ENCODE data around the gene YY1.
A peak's percentile ranks its signal among the peaks of the same experiment; 100 is the strongest.

The YY1 gene

GRCh38 chr14:100213587-100213955 is 25.4 kb upstream of the YY1 start:
- no peak for TF ChIP-seq ZNF362 (tag by site-specific recombination; IDR thresholded peaks at IDR 0.05)
- peak; percentile 55; the same call in 1 of the 2 replicates for TF ChIP-seq ZNF121 (tag by site-specific recombination; IDR thresholded peaks at IDR 0.05)
- no peak for TF ChIP-seq ZNF423 (tag by site-specific recombination; IDR thresholded peaks at IDR 0.05)
- TF ChIP-seq SALL2 (tag by site-specific recombination; IDR thresholded peaks at IDR 0.05; ENCODE audit: borderline replicate concordance), result no peak
- no peak for TF ChIP-seq ZNF146 (tag by site-specific recombination; IDR thresholded peaks at IDR 0.05)
- TF ChIP-seq ZNF701 (tag by site-specific recombination; IDR thresholded peaks at IDR 0.05), result no peak
- no peak for TF ChIP-seq ZNF521 (tag by site-specific recombination; IDR thresholded peaks at IDR 0.05)
- no peak for TF ChIP-seq OVOL3 (tag by site-specific recombination; IDR thresholded peaks at IDR 0.05)
- TF ChIP-seq ZNF24 (tag by site-specific recombination; IDR thresholded peaks at IDR 0.05), result no peak
- peaks cover 4% of the 10 kb centered on the region; the same call in 1 of the 2 replicates for H3K4me1 ChIP-seq (ENCODE audit: control insufficient read depth, insufficient read depth, low read length)
- H3K4me3 ChIP-seq (ENCODE audit: low read depth, low read length), result peak overlapping the region; percentile 74
- no peaks in the 10 kb centered on the region for H3K36me3 ChIP-seq (ENCODE audit: control insufficient read depth in 2 of 2, insufficient read depth in 1 of 2, low read length in 2 of 2)
- no peaks in the 10 kb centered on the region for H3K9me3 ChIP-seq (ENCODE audit: control insufficient read depth, insufficient read depth, low read depth, low read length)
- H3K27ac ChIP-seq (ENCODE audit: extremely low read depth, low read depth, low read length), result peak overlapping the region; percentile 89
- CTCF ChIA-PET, result interaction anchor here (1.3 kb wide), 1 partner anchor 20 kb away, joined by 8 read pairs; no protein-coding TSS in a partner anchor
- POLR2A ChIA-PET, result interaction anchor here (1.5 to 3.3 kb wide), 2 partner anchors 21 to 22 kb away, joined by 5 to 30 read pairs; no protein-coding TSS in a partner anchor

- H3K4me3 ChIP-seq (ENCODE audit: low read depth, low read length), result peak overlapping the region; percentile 74
- peak overlapping the region; percentile 89 for H3K27ac ChIP-seq (ENCODE audit: extremely low read depth, low read depth, low read length)
- ChIA-PET CTCF (interaction anchor here (1.2 to 2.1 kb wide), 2 partner anchors 21 to 27 kb away, joined by 3 to 12 read pairs; no protein-coding TSS in a partner anchor), POLR2A (interaction anchor here (0.6 to 3.3 kb wide), 11 partner anchors 8 to 243 kb away, joined by 3 to 30 read pairs (median 6); no protein-coding TSS in a partner anchor)
- no peaks in the 10 kb centered on the region for H3K36me3 ChIP-seq (ENCODE audit: control insufficient read depth in 2 of 2, insufficient read depth in 1 of 2, low read length in 2 of 2)
- H3K9me3 ChIP-seq (ENCODE audit: control insufficient read depth, insufficient read depth, low read depth, low read length), result no peaks in the 10 kb centered on the region
- peaks cover 4% of the 10 kb centered on the region; the same call in 1 of the 2 replicates for H3K4me1 ChIP-seq (ENCODE audit: control insufficient read depth, insufficient read depth, low read length)
- TF ChIP-seq ZNF221 (tag by site-specific recombination; IDR thresholded peaks at IDR 0.05; ENCODE audit: borderline replicate concordance) (no peak), SCRT2 (tag by site-specific recombination; IDR thresholded peaks at IDR 0.05) (no peak), TCF7L2 (IDR thresholded peaks at IDR 0.05; ENCODE audit: borderline replicate concordance, low read depth, low read length) (no peak), SP7 (tag by site-specific recombination; IDR thresholded peaks at IDR 0.05) (peak; percentile 66; the same call in 1 of the 2 replicates), WT1 (tag by site-specific recombination; IDR thresholded peaks at IDR 0.05) (no peak), ZNF214 (tag by site-specific recombination; IDR thresholded peaks at IDR 0.05; ENCODE audit: borderline replicate concordance) (no peak), ZNF518A (tag by site-specific recombination; conservative IDR thresholded peaks at IDR 0.05; ENCODE audit: low read depth) (no peak), ZNF707 (tag by site-specific recombination; IDR thresholded peaks at IDR 0.05) (no peak), ZBTB48 (tag by site-specific recombination; IDR thresholded peaks at IDR 0.05) (0 out of 2 replicates have a peak, but pooled peaks have one; percentile 69), ZNF571 (tag by site-specific recombination; IDR thresholded peaks at IDR 0.05) (no peak), ZNF148 (tag by site-specific recombination; IDR thresholded peaks at IDR 0.05; ENCODE audit: borderline replicate concordance) (no peak), ZNF670 (tag by site-specific recombination; IDR thresholded peaks at IDR 0.05; ENCODE audit: low read depth) (no peak)
- TF ChIP-seq, protein P1, sequence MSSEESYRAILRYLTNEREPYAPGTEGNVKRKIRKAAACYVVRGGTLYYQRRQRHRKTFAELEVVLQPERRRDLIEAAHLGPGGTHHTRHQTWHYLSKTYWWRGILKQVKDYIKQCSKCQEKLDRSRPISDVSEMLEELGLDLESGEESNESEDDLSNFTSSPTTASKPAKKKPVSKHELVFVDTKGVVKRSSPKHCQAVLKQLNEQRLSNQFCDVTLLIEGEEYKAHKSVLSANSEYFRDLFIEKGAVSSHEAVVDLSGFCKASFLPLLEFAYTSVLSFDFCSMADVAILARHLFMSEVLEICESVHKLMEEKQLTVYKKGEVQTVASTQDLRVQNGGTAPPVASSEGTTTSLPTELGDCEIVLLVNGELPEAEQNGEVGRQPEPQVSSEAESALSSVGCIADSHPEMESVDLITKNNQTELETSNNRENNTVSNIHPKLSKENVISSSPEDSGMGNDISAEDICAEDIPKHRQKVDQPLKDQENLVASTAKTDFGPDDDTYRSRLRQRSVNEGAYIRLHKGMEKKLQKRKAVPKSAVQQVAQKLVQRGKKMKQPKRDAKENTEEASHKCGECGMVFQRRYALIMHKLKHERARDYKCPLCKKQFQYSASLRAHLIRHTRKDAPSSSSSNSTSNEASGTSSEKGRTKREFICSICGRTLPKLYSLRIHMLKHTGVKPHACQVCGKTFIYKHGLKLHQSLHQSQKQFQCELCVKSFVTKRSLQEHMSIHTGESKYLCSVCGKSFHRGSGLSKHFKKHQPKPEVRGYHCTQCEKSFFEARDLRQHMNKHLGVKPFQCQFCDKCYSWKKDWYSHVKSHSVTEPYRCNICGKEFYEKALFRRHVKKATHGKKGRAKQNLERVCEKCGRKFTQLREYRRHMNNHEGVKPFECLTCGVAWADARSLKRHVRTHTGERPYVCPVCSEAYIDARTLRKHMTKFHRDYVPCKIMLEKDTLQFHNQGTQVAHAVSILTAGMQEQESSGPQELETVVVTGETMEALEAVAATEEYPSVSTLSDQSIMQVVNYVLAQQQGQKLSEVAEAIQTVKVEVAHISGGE (tag by site-specific recombination; conservative IDR thresholded peaks at IDR 0.05; ENCODE audit: low read depth), result peak; percentile 90
Measured at GRCh38 chr14:100213956-100214769, 24.8 kb upstream of the YY1 start.

Data from HEK293 (cell line).